Measurements from ENCODE around the gene PIP4K2A.
"Not testable (repeated sequence)": the region's sequence is repeated elsewhere in the genome, so short reads cannot be mapped to it uniquely, and the experiment has no call there.

Gene PIP4K2A

DNA sequence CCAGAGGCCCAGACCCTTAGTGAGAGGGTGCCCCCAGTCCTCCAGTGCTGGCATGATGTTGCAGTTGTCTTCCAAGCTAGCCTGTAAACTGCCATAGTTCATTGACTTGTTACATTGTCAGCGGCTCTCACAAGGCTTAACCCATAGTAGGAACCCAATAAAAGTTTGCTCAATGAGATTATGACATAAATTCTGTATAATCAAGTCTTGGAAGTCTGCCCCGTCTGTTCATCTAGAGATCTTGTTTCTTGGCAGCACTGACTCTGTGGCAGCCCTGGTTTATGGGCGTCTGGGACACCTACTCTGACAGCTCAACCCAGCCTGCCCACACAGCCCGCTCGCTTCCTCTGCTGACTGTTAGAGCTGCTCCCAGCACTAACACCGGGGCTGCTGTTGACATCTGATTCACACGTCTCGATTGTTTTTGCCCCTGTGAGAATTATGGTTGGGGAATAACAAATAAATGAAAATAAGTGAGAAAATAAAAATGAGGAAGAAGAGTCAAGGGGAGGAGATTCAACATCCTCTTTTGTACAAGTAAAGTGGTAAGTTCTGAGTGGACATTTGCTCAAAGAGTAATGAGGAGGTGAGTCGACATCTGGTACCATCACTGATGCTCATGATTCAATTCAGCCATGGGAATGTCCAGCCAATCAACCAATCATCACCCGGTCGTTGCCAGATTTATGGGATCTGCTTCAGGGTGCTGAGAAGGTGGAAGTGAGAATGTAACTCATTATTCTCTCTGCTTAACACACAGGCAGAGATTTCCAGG, 208.3 kb downstream of the PIP4K2A start:
- in situ Hi-C loops (cut with HindIII; ENCODE audit: low sequenced_read_pairs) = no loop called here
- no peak for DNase-seq (ENCODE audit: low read depth)
- H3K4me3 ChIP-seq (ENCODE audit: low read depth, low read length) = no peak overlapping the region
- TF ChIP-seq, protein P1, sequence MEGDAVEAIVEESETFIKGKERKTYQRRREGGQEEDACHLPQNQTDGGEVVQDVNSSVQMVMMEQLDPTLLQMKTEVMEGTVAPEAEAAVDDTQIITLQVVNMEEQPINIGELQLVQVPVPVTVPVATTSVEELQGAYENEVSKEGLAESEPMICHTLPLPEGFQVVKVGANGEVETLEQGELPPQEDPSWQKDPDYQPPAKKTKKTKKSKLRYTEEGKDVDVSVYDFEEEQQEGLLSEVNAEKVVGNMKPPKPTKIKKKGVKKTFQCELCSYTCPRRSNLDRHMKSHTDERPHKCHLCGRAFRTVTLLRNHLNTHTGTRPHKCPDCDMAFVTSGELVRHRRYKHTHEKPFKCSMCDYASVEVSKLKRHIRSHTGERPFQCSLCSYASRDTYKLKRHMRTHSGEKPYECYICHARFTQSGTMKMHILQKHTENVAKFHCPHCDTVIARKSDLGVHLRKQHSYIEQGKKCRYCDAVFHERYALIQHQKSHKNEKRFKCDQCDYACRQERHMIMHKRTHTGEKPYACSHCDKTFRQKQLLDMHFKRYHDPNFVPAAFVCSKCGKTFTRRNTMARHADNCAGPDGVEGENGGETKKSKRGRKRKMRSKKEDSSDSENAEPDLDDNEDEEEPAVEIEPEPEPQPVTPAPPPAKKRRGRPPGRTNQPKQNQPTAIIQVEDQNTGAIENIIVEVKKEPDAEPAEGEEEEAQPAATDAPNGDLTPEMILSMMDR (IDR thresholded peaks at IDR 0.05; ENCODE audit: low read depth, low read length, missing control alignments) = no peak

DNA sequence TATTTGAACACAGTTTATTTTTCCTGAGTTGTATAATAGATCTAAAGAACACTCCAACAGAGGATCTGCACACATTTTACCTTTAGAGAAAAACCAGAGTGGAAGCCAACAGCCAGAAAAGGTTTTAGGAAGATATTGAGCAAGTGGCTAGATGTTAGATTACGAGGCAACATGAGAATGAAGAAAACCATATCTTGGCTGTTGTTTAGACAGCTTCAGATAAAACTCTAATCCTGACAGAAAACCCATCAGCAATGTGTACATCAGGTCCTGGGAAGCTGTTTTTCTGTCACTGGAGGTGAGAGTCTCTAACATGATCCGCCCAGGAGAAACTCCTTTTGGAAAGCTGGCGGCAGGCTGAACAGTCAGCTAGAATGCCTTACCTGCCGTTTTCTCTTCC, 209.6 kb downstream of the PIP4K2A start:
- in situ Hi-C loops (cut with HindIII; ENCODE audit: low sequenced_read_pairs) = no loop called here
- TF ChIP-seq, protein P1 (IDR thresholded peaks at IDR 0.05; ENCODE audit: low read depth, low read length, missing control alignments) = no peak
- no peak for DNase-seq (ENCODE audit: low read depth)
- no peak overlapping the region for H3K4me3 ChIP-seq (ENCODE audit: low read depth, low read length)

DNA sequence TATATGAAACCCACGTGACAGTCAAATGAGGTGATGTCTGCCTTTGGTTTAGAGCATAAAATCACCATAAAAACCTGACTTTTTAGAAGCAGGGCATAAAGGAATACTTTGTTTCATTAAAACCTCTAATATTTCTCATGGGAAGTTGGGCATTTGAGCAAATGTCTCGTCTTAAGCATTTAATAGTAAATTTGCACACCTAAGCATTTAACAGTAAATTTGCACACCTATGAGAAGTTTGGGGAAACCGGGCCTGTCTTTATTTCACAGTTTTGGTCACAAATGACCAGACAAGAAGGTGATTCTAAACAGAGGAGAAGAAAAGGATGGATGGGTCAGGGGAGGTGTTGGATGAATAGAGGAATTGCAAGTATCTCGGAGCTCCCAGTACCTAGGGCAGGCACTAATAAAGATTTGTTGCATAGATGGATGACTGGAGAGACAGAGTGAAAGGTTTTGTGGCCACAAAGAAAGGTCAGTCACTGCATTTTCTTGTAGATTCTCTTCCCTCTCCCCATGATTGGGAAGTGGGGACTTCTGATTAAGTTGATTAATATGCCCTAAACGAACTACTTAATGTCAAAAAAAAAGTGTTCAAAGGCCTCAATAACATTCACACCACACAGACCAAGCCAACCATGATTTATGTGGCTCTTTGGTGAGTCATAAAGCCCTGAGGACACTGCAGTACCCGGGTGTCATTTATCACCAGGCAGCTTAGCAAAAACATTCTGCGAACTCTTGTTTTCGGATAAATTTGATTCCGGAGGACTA, 210.9 kb downstream of the PIP4K2A start:
- DNase-seq (ENCODE audit: low read depth) = no peak
- TF ChIP-seq, protein P1 (IDR thresholded peaks at IDR 0.05; ENCODE audit: low read depth, low read length, missing control alignments) = no peak
- no peak overlapping the region for H3K4me3 ChIP-seq (ENCODE audit: low read depth, low read length)
- in situ Hi-C loops (cut with HindIII; ENCODE audit: low sequenced_read_pairs) = no loop called here

DNA sequence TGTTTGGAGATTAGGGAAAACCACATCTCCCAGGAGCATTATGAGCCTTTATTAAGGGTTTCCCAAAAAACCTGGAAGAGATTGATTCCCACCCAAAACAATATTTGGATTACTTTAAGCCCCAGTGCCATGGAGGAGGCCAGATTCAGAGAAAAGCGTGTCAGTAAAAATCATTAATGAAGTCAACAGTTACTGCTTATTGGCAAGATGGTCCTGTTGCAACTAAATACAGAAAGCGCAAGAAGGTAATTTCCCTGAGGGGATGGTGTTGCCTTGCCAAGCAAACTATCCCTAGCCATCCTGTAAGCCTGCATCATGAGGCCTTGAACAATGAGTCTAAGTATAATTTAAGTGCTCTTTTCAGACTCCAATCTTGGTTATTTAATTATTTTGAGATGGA, 212.5 kb downstream of the PIP4K2A start:
- DNase-seq (ENCODE audit: low read depth) = no peak
- TF ChIP-seq, protein P1 (IDR thresholded peaks at IDR 0.05; ENCODE audit: low read depth, low read length, missing control alignments) = no peak
- H3K4me3 ChIP-seq (ENCODE audit: low read depth, low read length) = no peak overlapping the region
- in situ Hi-C loops (cut with HindIII; ENCODE audit: low sequenced_read_pairs) = no loop called here

DNA sequence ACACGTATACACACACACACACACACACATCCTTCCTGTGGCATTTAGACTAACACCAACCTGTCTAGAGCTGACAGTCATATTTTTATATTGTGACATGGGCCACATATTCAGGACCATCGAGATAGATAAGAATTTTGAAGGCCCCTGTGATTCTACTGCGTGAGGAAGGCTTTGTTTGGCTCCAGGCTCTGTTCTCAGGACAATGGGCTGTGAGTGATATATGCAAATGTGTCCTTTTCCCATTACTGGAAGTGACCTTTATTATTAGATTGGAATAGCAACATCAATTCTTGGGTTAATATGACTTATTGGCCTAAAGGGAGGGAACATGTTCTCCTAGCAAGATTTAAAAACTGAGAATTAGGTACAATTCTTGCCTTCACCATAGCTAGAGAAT, 213.0 kb downstream of the PIP4K2A start:
- no peak overlapping the region for H3K4me3 ChIP-seq (ENCODE audit: low read depth, low read length)
- in situ Hi-C loops (cut with HindIII; ENCODE audit: low sequenced_read_pairs) = no loop called here
- TF ChIP-seq, protein P1 (IDR thresholded peaks at IDR 0.05; ENCODE audit: low read depth, low read length, missing control alignments) = no peak
- no peak for DNase-seq (ENCODE audit: low read depth)

DNA sequence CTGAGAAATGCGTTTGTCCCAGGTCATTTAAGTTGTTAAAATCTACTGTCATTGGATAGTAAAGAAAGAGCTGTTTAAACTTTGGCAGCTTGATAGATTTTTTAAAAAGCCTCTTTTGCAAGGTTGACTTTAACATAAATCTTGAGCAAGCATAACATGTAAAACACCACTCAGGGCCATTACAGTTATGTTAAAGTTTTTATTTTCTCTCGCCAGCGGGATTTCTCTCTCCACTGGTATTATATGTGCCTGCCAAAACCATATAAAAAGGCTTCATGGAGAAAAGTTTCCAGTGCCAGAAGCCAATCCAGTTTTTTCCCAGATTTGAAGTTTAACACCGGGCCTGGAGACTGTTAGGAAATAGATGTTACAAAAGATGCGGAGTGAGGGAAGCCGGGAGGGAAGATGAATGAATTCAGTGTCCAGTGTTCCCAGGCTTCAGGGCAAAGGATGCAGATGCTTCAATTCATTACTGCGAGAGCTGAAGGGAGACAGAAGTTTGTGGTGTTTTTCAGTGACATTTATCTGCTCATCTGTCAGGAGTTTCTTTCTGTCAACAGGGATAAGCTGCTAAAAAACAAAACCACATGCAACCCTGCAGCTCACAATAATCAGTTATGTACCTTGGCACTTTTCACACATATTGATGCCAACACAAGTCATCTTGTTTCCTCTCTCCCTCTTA, 213.6 kb downstream of the PIP4K2A start:
- TF ChIP-seq, protein P1 (IDR thresholded peaks at IDR 0.05; ENCODE audit: low read depth, low read length, missing control alignments) = no peak
- DNase-seq (ENCODE audit: low read depth) = no peak
- in situ Hi-C loops (cut with HindIII; ENCODE audit: low sequenced_read_pairs) = no loop called here
- H3K4me3 ChIP-seq (ENCODE audit: low read depth, low read length) = no peak overlapping the region

DNA sequence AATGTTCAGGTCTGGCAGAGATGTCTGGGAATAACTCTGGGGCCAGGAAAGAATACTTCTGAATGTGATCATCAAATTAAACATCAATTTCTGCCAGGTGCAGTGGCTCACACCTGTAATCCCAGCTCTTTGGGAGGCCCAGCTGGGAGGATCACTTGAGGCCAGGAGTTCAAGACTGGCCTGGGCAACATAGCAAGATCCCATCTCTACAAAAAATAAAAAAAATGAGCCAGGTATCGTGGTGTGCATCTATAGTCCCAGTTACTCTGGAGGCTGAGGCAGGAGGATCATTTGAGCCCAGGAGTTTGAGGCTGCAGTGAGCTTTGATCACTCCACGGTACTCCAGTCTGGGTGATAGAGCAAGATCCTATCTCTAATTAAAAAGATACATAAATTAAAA, 214.4 kb downstream of the PIP4K2A start:
- in situ Hi-C loops (cut with HindIII; ENCODE audit: low sequenced_read_pairs); DNase-seq (ENCODE audit: low read depth); H3K4me3 ChIP-seq (ENCODE audit: low read depth, low read length): not testable (repeated sequence)
